Psoas muscle (tissue), 8 donors: ENCODE data around the gene TOPBP1. TPM values are rescaled to one million over a fixed set of nuclear protein-coding genes. Genes with fewer than 3 reads are reported as not detected.

Experiments
- ATAC-seq, 4 donors: fragments of 200-7000 bp; cut with Tn5 transposase; one replicate each; pipeline ENCODE4 v1.9.1; 2020; ENCODE audit warnings: moderate library complexity in 3 of 4, mild to moderate bottlenecking in 2 of 4
- DNase-seq, 2 donors: peaks; one replicate each; pipeline ENCODE4 v3.0.0-alpha.2; 2020
- H3K27ac ChIP-seq: fragments of 200-600 bp; one replicate; pipeline ENCODE4 v1.8.0; 2022
- H3K27me3 ChIP-seq, 3 donors: fragments of 200-600 bp in 1 of 3; one replicate each; pipeline versions ENCODE4 v1.6.1 to v1.8.0; 2013 to 2022; ENCODE audit warnings: low read length in 2 of 3, mild to moderate bottlenecking in 2 of 3, moderate library complexity in 1 of 3; ENCODE audit not compliant: insufficient read depth in 3 of 3
- H3K36me3 ChIP-seq, 2 donors: fragments of 200-600 bp in 1 of 2; one replicate each; pipeline versions ENCODE4 v1.6.1 to v1.8.0; 2013 to 2022; ENCODE audit warnings: low read depth in 1 of 2, mild to moderate bottlenecking in 1 of 2, moderate library complexity in 1 of 2; ENCODE audit not compliant: insufficient read depth in 1 of 2
- H3K4me1 ChIP-seq: fragments of 200-600 bp; one replicate; pipeline ENCODE4 v1.8.0; 2022
- H3K4me3 ChIP-seq: fragments of 200-600 bp; one replicate; pipeline ENCODE4 v1.8.0; 2022; ENCODE audit warnings: mild to moderate bottlenecking
- H3K9me3 ChIP-seq: fragments of 200-600 bp; one replicate; pipeline ENCODE4 v1.8.0; 2022
- WGBS, 3 donors: extraction: QIAGEN DNeasy Blood & Tissue Kit; methylation state at CpG; one replicate each; pipeline versions ENCODE4 v1.1.6 to v1.1.7; 2013; 5-methylcytosine and 5-hydroxymethylcytosine counted together
- intact Hi-C, 2 donors: fragments of 100-400 bp; cut with DNase I; formaldehyde crosslinking; loops; one replicate each; pipeline versions ENCODE4 v1.11.0 to v1.14.2; 2022
- polyA plus RNA-seq, 3 donors: library from polyadenylated mRNA; stranded (reverse); fragments of 200-250 nt; gene quantifications; one replicate each; pipeline ENCODE4 v1.2.3, GENCODE V29; 2013
- total RNA-seq, 4 donors: library from RNA; stranded (reverse); fragmentation: NEBNext Ultra II Directional in 2 of 4; extraction: Animal tissue kit (Norgen Biotek cat#: 25700) in 2 of 4; gene quantifications; one replicate each; pipeline versions ENCODE4 v1.2.1 to v1.2.4, GENCODE V29; 2021 to 2023
- TF ChIP-seq, protein P1 (sequence below): fragments of 200-600 bp; IDR thresholded peaks from one replicate; pipeline ENCODE4 v1.8.0; 2022; ENCODE audit warnings: antibody characterized with exemption
- donor health status: healthy with polysubstance abuse.
- donor health status: DM: no; HTN: no; CAD: no; lungs with moderate emphysema.
- donor health status: Bipolar disorder and iron deficiency.
- donor health status: healthy.
- donor health status: DM: yes; HTN: yes; CAD: no.
- donor health status: DM: no; HTN: no; CAD: no.
- donor health status: DM: no; HTN: no; CAD: no.
- donor health status: DM: yes; HTN: yes; CAD: no.

The TOPBP1 gene
- total and polyA plus RNA-seq, 7 donors: 5.7 to 10.5 (median 7.4) TPM

DNA sequence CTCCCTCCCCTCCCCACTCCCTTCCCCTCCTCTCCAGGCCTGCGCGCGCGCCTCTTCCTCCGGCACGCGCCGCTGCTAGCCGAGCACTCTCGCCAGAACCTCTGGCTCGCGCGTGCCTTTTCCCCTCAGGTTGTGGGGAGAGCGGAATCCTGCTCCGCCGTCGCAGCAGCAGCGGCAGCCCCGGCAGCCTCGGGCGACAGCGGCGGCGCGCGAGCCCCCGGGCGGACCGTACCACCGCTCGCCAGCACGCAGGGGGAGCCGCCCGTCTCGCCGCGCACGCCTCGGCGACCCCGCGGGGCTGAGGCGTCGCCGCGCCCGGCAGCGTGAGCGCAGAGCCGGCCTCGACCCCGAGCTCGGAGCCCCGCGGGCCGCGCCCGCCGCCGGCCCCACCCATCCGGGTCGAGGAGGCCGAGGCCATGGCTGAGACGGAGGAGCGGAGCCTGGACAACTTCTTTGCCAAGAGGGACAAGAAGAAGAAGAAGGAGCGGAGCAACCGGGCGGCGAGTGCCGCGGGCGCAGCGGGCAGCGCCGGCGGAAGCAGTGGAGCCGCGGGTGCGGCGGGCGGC, 88.0 kb downstream of the TOPBP1 start, which contains the start of gene CDV3:
CDV3 (plus strand) TSS at position 58 of the 566 bp plus-strand sequence; CDS start at position 417, 359 bp downstream.
- intact Hi-C loops: loop anchor here (2.0 to 5.0 kb wide), 4 partner anchors 106 to 851 kb away; partner anchors contain the start of gene NPHP3 (in 2 of the 2)
- TF ChIP-seq, protein P1, sequence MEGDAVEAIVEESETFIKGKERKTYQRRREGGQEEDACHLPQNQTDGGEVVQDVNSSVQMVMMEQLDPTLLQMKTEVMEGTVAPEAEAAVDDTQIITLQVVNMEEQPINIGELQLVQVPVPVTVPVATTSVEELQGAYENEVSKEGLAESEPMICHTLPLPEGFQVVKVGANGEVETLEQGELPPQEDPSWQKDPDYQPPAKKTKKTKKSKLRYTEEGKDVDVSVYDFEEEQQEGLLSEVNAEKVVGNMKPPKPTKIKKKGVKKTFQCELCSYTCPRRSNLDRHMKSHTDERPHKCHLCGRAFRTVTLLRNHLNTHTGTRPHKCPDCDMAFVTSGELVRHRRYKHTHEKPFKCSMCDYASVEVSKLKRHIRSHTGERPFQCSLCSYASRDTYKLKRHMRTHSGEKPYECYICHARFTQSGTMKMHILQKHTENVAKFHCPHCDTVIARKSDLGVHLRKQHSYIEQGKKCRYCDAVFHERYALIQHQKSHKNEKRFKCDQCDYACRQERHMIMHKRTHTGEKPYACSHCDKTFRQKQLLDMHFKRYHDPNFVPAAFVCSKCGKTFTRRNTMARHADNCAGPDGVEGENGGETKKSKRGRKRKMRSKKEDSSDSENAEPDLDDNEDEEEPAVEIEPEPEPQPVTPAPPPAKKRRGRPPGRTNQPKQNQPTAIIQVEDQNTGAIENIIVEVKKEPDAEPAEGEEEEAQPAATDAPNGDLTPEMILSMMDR: no peak
- H3K9me3 ChIP-seq: no peaks in the 10 kb centered on the region
- WGBS, 3 donors: 0% methylated on average over 37 to 81 of the region's 81 CpGs
- ATAC-seq (peak; percentile 46 to 53 (median 52)), DNase-seq (no peak)
- H3K36me3 ChIP-seq: peaks cover 5 to 38% of the 10 kb centered on the region in 2 donors
- peaks cover 37% of the 10 kb centered on the region for H3K4me1 ChIP-seq
- peak within 1 kb of the TSS; percentile 99 for H3K27ac ChIP-seq
- H3K27me3 ChIP-seq: no peaks in the 10 kb centered on the region
- H3K4me3 ChIP-seq: peak within 1 kb of the TSS; percentile 93

GRCh38 chr3:133573054-133573628, 88.6 kb downstream of the TOPBP1 start:
- Histone ChIP-seq H3K9me3 (no peaks in the 10 kb centered on the region), H3K27me3 (no peaks in the 10 kb centered on the region), H3K4me3 (peak overlapping the region; percentile 93), H3K27ac (peak overlapping the region; percentile 99), H3K4me1 (peaks cover 31% of the 10 kb centered on the region), H3K36me3 (peaks cover 2 to 32% of the 10 kb centered on the region in 2 donors)
- intact Hi-C loops: loop anchor here (5.0 kb wide), 3 partner anchors 106 to 851 kb away; partner anchors contain the start of gene NPHP3 (in 1 of the 2)
- 0% methylated on average over 32 to 33 of the region's 33 CpGs for WGBS, 3 donors
- TF ChIP-seq, protein P1: no peak
- DNase-seq (peak; percentile 100), ATAC-seq (peak; percentile 91 to 94 (median 92))

GRCh38 chr3:133572158-133573053, 89.3 kb downstream of the TOPBP1 start:
- Histone ChIP-seq H3K36me3 (peaks cover 2 to 25% of the 10 kb centered on the region in 2 donors), H3K27ac (peak overlapping the region; percentile 91), H3K4me3 (peak overlapping the region; percentile 57), H3K4me1 (peaks cover 25% of the 10 kb centered on the region), H3K27me3 (no peaks in the 10 kb centered on the region), H3K9me3 (no peaks in the 10 kb centered on the region)
- DNase-seq: no peak
- ATAC-seq: no peak
- intact Hi-C loops: loop anchor here (5.0 kb wide), 3 partner anchors 105 to 850 kb away; partner anchors contain the start of gene NPHP3 (in 1 of the 2)
- TF ChIP-seq, protein P1: no peak
- WGBS, 3 donors: 83 to 90% (median 89%) methylated on average over 19 of the region's 19 CpGs

DNA sequence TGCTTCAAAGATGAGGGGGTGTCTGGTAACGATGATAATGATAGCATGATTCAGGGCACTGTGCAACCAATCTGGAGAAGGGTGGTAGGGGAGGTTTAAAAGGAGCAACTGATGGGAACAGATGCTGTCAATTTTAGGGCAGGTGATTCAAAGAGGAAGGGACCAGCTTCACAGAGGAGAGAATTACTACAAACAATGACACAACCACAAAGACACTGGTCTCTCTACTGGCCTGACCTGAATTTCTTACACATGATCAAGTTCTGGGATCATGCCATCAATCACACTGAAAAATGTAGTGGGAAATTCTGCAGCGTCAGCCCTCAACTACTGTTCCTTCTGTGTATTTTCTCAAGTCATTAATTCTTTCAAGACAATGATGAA, 90.8 kb downstream of the TOPBP1 start:
- Histone ChIP-seq H3K27ac (no peak overlapping the region), H3K36me3 (peaks cover 0 to 10% of the 10 kb centered on the region in 2 donors), H3K4me3 (no peak overlapping the region), H3K27me3 (no peaks in the 10 kb centered on the region), H3K4me1 (peaks cover 10% of the 10 kb centered on the region), H3K9me3 (no peaks in the 10 kb centered on the region)
- no peak for DNase-seq
- no peak for ATAC-seq
- 50 to 79% (median 71%) methylated on average over 2 of the region's 2 CpGs for WGBS, 3 donors
- intact Hi-C loops: loop anchor here (5.0 kb wide), 3 partner anchors 104 to 849 kb away; partner anchors contain the start of gene NPHP3 (in 1 of the 2)
- TF ChIP-seq, protein P1: no peak
